Breast epithelium (tissue), 3 donors: ENCODE data around the gene PNLIPRP2.

Experiments used
- CTCF ChIP-seq, 3 donors: fragments of 450-650 bp; IDR thresholded peaks; one replicate each; pipeline ENCODE4 v1.5.1; 2016 to 2017; ENCODE audit warnings: antibody characterized with exemption in 3 of 3, mild to moderate bottlenecking in 3 of 3, moderate library complexity in 3 of 3
- POLR2A ChIP-seq: fragments of 450-650 bp; IDR thresholded peaks from one replicate; pipeline ENCODE4 v1.6.1; 2016; ENCODE audit warnings: antibody characterized with exemption, mild to moderate bottlenecking, moderate library complexity

DNA sequence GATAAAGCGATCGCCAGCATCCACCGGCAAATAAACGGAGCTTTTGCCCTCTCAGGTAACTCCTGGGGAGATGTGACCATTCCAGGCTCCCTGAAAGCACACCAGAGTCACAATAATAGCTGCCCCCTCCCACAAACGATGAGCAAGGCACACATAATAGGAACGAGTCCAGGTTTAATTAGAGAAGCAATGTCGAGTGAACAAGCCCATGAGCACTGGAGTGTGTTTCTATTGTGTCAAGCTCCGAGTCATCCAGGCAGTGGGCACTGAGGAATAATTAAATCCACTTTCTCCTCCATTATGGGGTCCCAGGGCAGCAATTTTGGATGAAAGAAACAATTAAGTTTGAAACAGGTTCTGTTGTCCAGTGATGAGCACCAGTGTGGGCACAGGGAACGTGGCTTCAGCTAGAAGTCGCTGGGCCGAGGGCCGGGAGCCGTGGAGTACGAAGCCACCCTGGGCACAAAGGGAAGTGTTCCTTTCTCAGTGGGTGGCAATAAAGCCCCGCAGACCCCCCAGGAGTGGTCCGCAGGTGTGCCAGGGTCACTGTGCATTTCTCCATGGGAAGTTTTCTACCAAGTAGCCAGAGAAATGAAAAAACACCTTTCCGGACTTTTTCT is 12.0 kb downstream of the PNLIPRP2 start:
- TF ChIP-seq CTCF (IDR thresholded peaks at IDR 0.05) (no peak), POLR2A (no peak)
